Measurements from ENCODE around the gene ZNF579. TPM values are rescaled to one million over a fixed set of nuclear protein-coding genes. Genes with fewer than 3 reads are reported as not detected.

ZNF579 gene
- total and polyA plus RNA-seq, 9 of the 15 experiments (the other 6 are each of a cell fraction or from before 2014, with no cell fraction given) = 0.06 to 15.9 (median 1.6) TPM

GRCh38 chr19:55598719-55599467 lies 18.2 kb upstream of the ZNF579 start:
- H3K9me1 ChIP-seq (ENCODE audit: control insufficient read depth, insufficient read depth, low read length) = no peaks in the 10 kb centered on the region
- peaks cover 18% of the 10 kb centered on the region for H3K79me2 ChIP-seq (ENCODE audit: control insufficient read depth, insufficient read depth, low read length)
- H3K4me1 ChIP-seq (replicated peaks in 1 of 2; ENCODE audit: control insufficient read depth in 2 of 2, insufficient read depth in 2 of 2, low read length in 2 of 2) = peaks cover 22 to 35% of the 10 kb centered on the region in 2 experiments; a peak in 4 of 5 replicates
- DNase-seq (ENCODE audit: extremely low read depth in 1 of 4, low spot score in 3 of 4) = peak; percentile 86 to 93 (median 92)
- peaks cover 26% of the 10 kb centered on the region; the same call in 2 of the 3 replicates for H3K36me3 ChIP-seq (ENCODE audit: control insufficient read depth, insufficient read depth, low read length)
- H4K20me1 ChIP-seq (replicated peaks; ENCODE audit: control insufficient read depth, insufficient read depth, low read length) = no peaks in the 10 kb centered on the region
- peak; percentile 87 for ATAC-seq
- peak overlapping the region; percentile 96 to 99 for H3K9ac ChIP-seq (ENCODE audit: insufficient read depth in 1 of 2, low read depth in 2 of 2, low read length in 2 of 2)
- ChIA-PET POLR2A (interaction anchor here (0.6 to 3.4 kb wide), 18 partner anchors 11 to 514 kb away, joined by 3 to 22 read pairs (median 4); partner anchors contain the start of genes U2AF2 and ZNF579), CTCF (ENCODE audit: low intra/inter-chr PET ratio) (no interaction called here)
- no TSS peak for BruUV-seq (replicated peaks)
- peak overlapping the region; percentile 100 for H3K27ac ChIP-seq (ENCODE audit: extremely low read depth, low read depth, low read length)
- H3K4me2 ChIP-seq (ENCODE audit: insufficient read depth, low read length) = peak overlapping the region; percentile 99
- WGBS (ENCODE audit: insufficient coverage, low coverage, missing lambda C conversion rate) = 5% methylated on average over 18 of the region's 26 CpGs
- in situ Hi-C loops (cut with MboI) (no loop called here), intact Hi-C loops (cut with micrococcal nuclease) (no loop called here)
- H2AFZ ChIP-seq (ENCODE audit: low read depth, low read length) = peak overlapping the region; percentile 100
- H3K4me3 ChIP-seq = peak overlapping the region; percentile 60
- H3K27me3 ChIP-seq (ENCODE audit: control insufficient read depth in 2 of 2, insufficient read depth in 2 of 2, low read length in 2 of 2) = no peaks in the 10 kb centered on the region
- peak; percentile 97 for FAIRE-seq
- H3K9me3 ChIP-seq (replicated peaks; ENCODE audit: control insufficient read depth, insufficient read depth, low read depth, low read length) = peaks cover 5% of the 10 kb centered on the region; the same call in 1 of the 2 replicates
- TF ChIP-seq ZNF639 (CRISPR knock-in tag; conservative IDR thresholded peaks at IDR 0.05 in 1 of 2, IDR thresholded peaks at IDR 0.05 in 1 of 2) = peak in 1 of 2 experiments; percentile 95; a peak in 2 of 4 replicates
- peak; percentile 94 for TF ChIP-seq ZFX (CRISPR knock-in tag; IDR thresholded peaks at IDR 0.05)
- peak; percentile 67; the same call in 1 of the 2 replicates for TF ChIP-seq NKRF (IDR thresholded peaks at IDR 0.05; ENCODE audit: borderline replicate concordance)
- peak; percentile 56; the same call in 1 of the 2 replicates for TF ChIP-seq TCF7L2 (IDR thresholded peaks at IDR 0.05; ENCODE audit: low read depth, low read length)
- TF ChIP-seq POLR2B (IDR thresholded peaks at IDR 0.05; ENCODE audit: low read depth, partially characterized antibody) = peak; percentile 54
- peak; percentile 44 for TF ChIP-seq ARID1B (IDR thresholded peaks at IDR 0.05)
- peak; percentile 88 for TF ChIP-seq POLR2A (conservative IDR thresholded peaks at IDR 0.05)
- TF ChIP-seq LARP7 (IDR thresholded peaks at IDR 0.05) = peak; percentile 86
- TF ChIP-seq SIN3B (IDR thresholded peaks at IDR 0.05; ENCODE audit: low read depth) = peak; percentile 91
- 0 out of 2 replicates have a peak, but pooled peaks have one; percentile 28 for TF ChIP-seq PHTF2 (CRISPR knock-in tag; IDR thresholded peaks at IDR 0.05)
- TF ChIP-seq PHF8 (IDR thresholded peaks at IDR 0.05; ENCODE audit: borderline replicate concordance, low read length) = peak; percentile 67; the same call in 1 of the 2 replicates
- TF ChIP-seq SMAD4 (CRISPR knock-in tag; conservative IDR thresholded peaks at IDR 0.05) = peak; percentile 50; the same call in 1 of the 2 replicates
- 0 out of 2 replicates have a peak, but pooled peaks have one; percentile 55 for TF ChIP-seq TARDBP (IDR thresholded peaks at IDR 0.05)
- peak; percentile 68 for TF ChIP-seq CHD1 (IDR thresholded peaks at IDR 0.05; ENCODE audit: low read length)
- peak; percentile 59; the same call in 1 of the 2 replicates for TF ChIP-seq TFAP4 (CRISPR knock-in tag; IDR thresholded peaks at IDR 0.05; ENCODE audit: borderline replicate concordance)
- no peak for TF ChIP-seq EP300 (IDR thresholded peaks at IDR 0.05; ENCODE audit: low read length)

Data from K562 (cell line).